Sigmoid colon (tissue), 7 donors: ENCODE measurements around the gene APBA1. TPM values are rescaled to one million over a fixed set of nuclear protein-coding genes. Genes with fewer than 3 reads are reported as not detected.

ENCODE experiments used
- DNase-seq: peaks from one replicate; pipeline ENCODE4 v3.0.0-alpha.2; 2019
- H3K27ac ChIP-seq, 4 donors: fragments of 200-600 bp; sonication (generic); one replicate each; pipeline ENCODE4 v1.5.1; 2016 to 2019; ENCODE audit warnings: mild to moderate bottlenecking in 1 of 4
- H3K27me3 ChIP-seq, 3 donors: fragments of 200-600 bp; sonication (generic); one replicate each; pipeline ENCODE4 v1.5.1; 2019; ENCODE audit warnings: mild to moderate bottlenecking in 1 of 3
- H3K36me3 ChIP-seq, 4 donors: fragments of 200-600 bp; sonication (generic); one replicate each; pipeline ENCODE4 v1.5.1; 2016 to 2019
- H3K4me1 ChIP-seq, 4 donors: fragments of 200-600 bp; sonication (generic); one replicate each; pipeline ENCODE4 v1.5.1; 2017 to 2019
- H3K4me3 ChIP-seq, 4 donors: fragments of 200-600 bp; sonication (generic); one replicate each; pipeline ENCODE4 v1.5.1; 2017 to 2019; ENCODE audit warnings: mild to moderate bottlenecking in 2 of 4, moderate library complexity in 1 of 4
- H3K9me3 ChIP-seq, 4 donors: fragments of 200-600 bp in 3 of 4; sonication (generic) in 3 of 4; one replicate each; pipeline versions ENCODE4 v1.5.1 to v1.6.1; 2013 to 2019
- CTCF ChIP-seq, 4 experiments: fragments of 450-650 bp in 3 of 4; fragments of 200-600 bp in 1 of 4; IDR thresholded peaks; one replicate each; pipeline ENCODE4 v1.5.1; 2016 to 2019; ENCODE audit warnings: antibody characterized with exemption in 4 of 4, mild to moderate bottlenecking in 3 of 4, moderate library complexity in 2 of 4
- EP300 ChIP-seq, 4 donors: sonication (generic); formaldehyde crosslinking; IDR thresholded peaks; one replicate each; pipeline ENCODE4 v1.6.1; 2017; ENCODE audit warnings: antibody characterized with exemption in 4 of 4
- POLR2A ChIP-seq, 2 donors: fragments of 450-650 bp; IDR thresholded peaks; one replicate each; pipeline ENCODE4 v1.6.1; 2016; ENCODE audit warnings: antibody characterized with exemption in 2 of 2, mild to moderate bottlenecking in 2 of 2, moderate library complexity in 2 of 2
- POLR2AphosphoS5 ChIP-seq, 4 donors: sonication (generic); formaldehyde crosslinking; IDR thresholded peaks; one replicate each; pipeline ENCODE4 v1.6.1; 2017; ENCODE audit warnings: antibody characterized with exemption in 4 of 4
- WGBS, 2 donors: extraction: QIAGEN DNeasy Blood & Tissue Kit; methylation state at CpG; one replicate each; pipeline ENCODE4 v1.1.7; 2013; 5-methylcytosine and 5-hydroxymethylcytosine counted together
- intact Hi-C: fragments of 100-400 bp; cut with DNase I; formaldehyde crosslinking; loops from one replicate; pipeline ENCODE4 v1.15.1; 2023
- polyA plus RNA-seq, 3 donors: library from polyadenylated mRNA; stranded (reverse); fragments of 200-250 nt; gene quantifications; one replicate each; pipeline ENCODE4 v1.2.3, GENCODE V29; 2013
- total RNA-seq, 4 donors: library from RNA; depleted of rRNA; stranded (reverse); fragments of >200 nt; gene quantifications; one replicate each; pipeline ENCODE4 v1.1.0, GENCODE V29; 2016
- donor health status: healthy with polysubstance abuse.
- donor health status: Bipolar disorder and iron deficiency.
- donor health status: healthy.

APBA1 gene
- total and polyA plus RNA-seq, 7 donors = 1.7 to 6.7 (median 4.2) TPM

GRCh38 chr9:69497816-69498215 lies 174.4 kb downstream of the APBA1 start:
- no peak for TF ChIP-seq POLR2AphosphoS5 (IDR thresholded peaks at IDR 0.05)
- TF ChIP-seq EP300 (IDR thresholded peaks at IDR 0.05) = no peak
- TF ChIP-seq CTCF (IDR thresholded peaks at IDR 0.05) = no peak
- TF ChIP-seq POLR2A (IDR thresholded peaks at IDR 0.05) = no peak
- WGBS, 2 donors = 63 to 80% methylated on average over 4 of the region's 4 CpGs

GRCh38 chr9:69496846-69497450 lies 175.2 kb downstream of the APBA1 start:
- Histone ChIP-seq H3K27ac (no peak overlapping the region), H3K9me3 (no peaks in the 10 kb centered on the region), H3K4me3 (no peak overlapping the region), H3K4me1 (no peaks in the 10 kb centered on the region), H3K27me3 (no peaks in the 10 kb centered on the region), H3K36me3 (no peaks in the 10 kb centered on the region)
- 93 to 95% methylated on average over 4 of the region's 4 CpGs for WGBS, 2 donors
- no peak for TF ChIP-seq POLR2AphosphoS5 (IDR thresholded peaks at IDR 0.05)
- no peak for TF ChIP-seq EP300 (IDR thresholded peaks at IDR 0.05)
- no peak for TF ChIP-seq POLR2A (IDR thresholded peaks at IDR 0.05)
- no peak for TF ChIP-seq CTCF (IDR thresholded peaks at IDR 0.05)
- DNase-seq = no peak
- intact Hi-C loops = no loop called here

More at GRCh38 chr9:69497816-69498215, 174.4 kb downstream of the APBA1 start:
- no peaks in the 10 kb centered on the region for H3K9me3 ChIP-seq
- no peak overlapping the region for H3K4me3 ChIP-seq
- intact Hi-C loops = no loop called here
- H3K4me1 ChIP-seq = no peaks in the 10 kb centered on the region
- no peaks in the 10 kb centered on the region for H3K27me3 ChIP-seq
- DNase-seq = no peak
- H3K36me3 ChIP-seq = no peaks in the 10 kb centered on the region
- H3K27ac ChIP-seq = no peak overlapping the region

GRCh38 chr9:69495296-69495695 lies 176.9 kb downstream of the APBA1 start:
- WGBS, 2 donors = 81 to 82% methylated on average over 10 of the region's 10 CpGs
- no peak for DNase-seq
- intact Hi-C loops = no loop called here
- no peaks in the 10 kb centered on the region for H3K9me3 ChIP-seq
- no peak overlapping the region for H3K27ac ChIP-seq
- H3K4me1 ChIP-seq = no peaks in the 10 kb centered on the region
- H3K27me3 ChIP-seq = no peaks in the 10 kb centered on the region
- TF ChIP-seq CTCF (IDR thresholded peaks at IDR 0.05) = no peak
- no peak for TF ChIP-seq POLR2AphosphoS5 (IDR thresholded peaks at IDR 0.05)
- H3K4me3 ChIP-seq = no peak overlapping the region
- H3K36me3 ChIP-seq = no peaks in the 10 kb centered on the region

GRCh38 chr9:69494763-69495162 lies 177.4 kb downstream of the APBA1 start:
- DNase-seq = no peak
- H3K27me3 ChIP-seq = no peaks in the 10 kb centered on the region
- H3K36me3 ChIP-seq = no peaks in the 10 kb centered on the region
- H3K4me3 ChIP-seq = no peak overlapping the region
- no peaks in the 10 kb centered on the region for H3K4me1 ChIP-seq
- TF ChIP-seq CTCF (IDR thresholded peaks at IDR 0.05) (no peak), EP300 (IDR thresholded peaks at IDR 0.05) (no peak), POLR2AphosphoS5 (IDR thresholded peaks at IDR 0.05) (no peak), POLR2A (IDR thresholded peaks at IDR 0.05) (no peak)
- 88 to 91% methylated on average over 2 of the region's 2 CpGs for WGBS, 2 donors
- intact Hi-C loops = no loop called here
- H3K27ac ChIP-seq = no peak overlapping the region
- no peaks in the 10 kb centered on the region for H3K9me3 ChIP-seq

- Histone ChIP-seq H3K36me3 (no peaks in the 10 kb centered on the region), H3K4me3 (no peak overlapping the region), H3K9me3 (no peaks in the 10 kb centered on the region), H3K4me1 (no peaks in the 10 kb centered on the region), H3K27me3 (no peaks in the 10 kb centered on the region), H3K27ac (no peak overlapping the region)
- TF ChIP-seq POLR2AphosphoS5 (IDR thresholded peaks at IDR 0.05) (no peak), EP300 (IDR thresholded peaks at IDR 0.05) (no peak), CTCF (IDR thresholded peaks at IDR 0.05) (no peak), POLR2A (IDR thresholded peaks at IDR 0.05) (no peak)
- no peak for DNase-seq
- intact Hi-C loops = no loop called here
- 87 to 94% methylated on average over 4 of the region's 4 CpGs for WGBS, 2 donors
Measured at GRCh38 chr9:69494208-69494607, 178.0 kb downstream of the APBA1 start.
